M059J (cell line): ENCODE data around the gene TAF12. TPM values are rescaled to one million over a fixed set of nuclear protein-coding genes. Genes with fewer than 3 reads are reported as not detected.
"Not testable (repeated sequence)": the region's sequence is repeated elsewhere in the genome, so short reads cannot be mapped to it uniquely, and the experiment has no call there.

Experiments
- DNase-seq: peaks from one replicate; pipeline ENCODE4 v3.0.0-alpha.2; 2012; ENCODE audit warnings: low read depth
- total RNA-seq: library from RNA; depleted of rRNA; stranded (reverse); fragments of >200 nt; shearing (Covaris generic); gene quantifications from 2 replicates; pipeline ENCODE4 v1.2.3, GENCODE V29; 2014; rRNA removed

The TAF12 gene, protein sequence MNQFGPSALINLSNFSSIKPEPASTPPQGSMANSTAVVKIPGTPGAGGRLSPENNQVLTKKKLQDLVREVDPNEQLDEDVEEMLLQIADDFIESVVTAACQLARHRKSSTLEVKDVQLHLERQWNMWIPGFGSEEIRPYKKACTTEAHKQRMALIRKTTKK
- 41.4 and 49.3 TPM in 2 replicates for total RNA-seq

GRCh38 chr1:28642847-28643635, at the start of gene TAF12:
TSS of gene TAF12 (minus strand) at chr1:28643067. CDS start at chr1:28622081, 20,986 bp downstream.
- DNase-seq = peak; percentile 95

DNA sequence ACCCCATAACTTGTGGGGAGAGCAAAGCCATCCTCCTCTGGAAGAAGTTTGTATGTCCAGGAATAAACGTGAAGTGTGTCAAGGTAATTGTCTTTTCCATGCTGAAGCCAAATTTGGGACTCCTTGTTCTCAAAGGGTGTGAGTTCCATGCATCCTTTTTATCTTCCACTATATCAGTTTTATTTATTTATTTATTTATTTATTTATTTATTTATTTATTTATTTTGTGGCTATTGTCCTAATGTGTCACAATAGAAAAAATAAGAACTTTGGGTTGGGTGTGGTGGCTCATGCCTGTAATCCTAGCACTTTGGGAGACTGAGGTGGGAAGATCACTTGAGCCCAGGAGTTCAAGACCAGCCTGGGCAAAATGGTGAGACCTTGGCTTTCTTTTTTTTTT, 48.8 kb upstream of the TAF12 start:
- not testable (repeated sequence) for DNase-seq

- DNase-seq = no peak
Measured at GRCh38 chr1:28684937-28685336, 42.1 kb upstream of the TAF12 start.

- peak; percentile 20 for DNase-seq
Measured at GRCh38 chr1:28682840-28683239, 40.0 kb upstream of the TAF12 start.

- DNase-seq = no peak
Measured at GRCh38 chr1:28680151-28680550, 37.3 kb upstream of the TAF12 start.

- DNase-seq = no peak
Measured at GRCh38 chr1:28675924-28676257, 33.0 kb upstream of the TAF12 start.

DNA sequence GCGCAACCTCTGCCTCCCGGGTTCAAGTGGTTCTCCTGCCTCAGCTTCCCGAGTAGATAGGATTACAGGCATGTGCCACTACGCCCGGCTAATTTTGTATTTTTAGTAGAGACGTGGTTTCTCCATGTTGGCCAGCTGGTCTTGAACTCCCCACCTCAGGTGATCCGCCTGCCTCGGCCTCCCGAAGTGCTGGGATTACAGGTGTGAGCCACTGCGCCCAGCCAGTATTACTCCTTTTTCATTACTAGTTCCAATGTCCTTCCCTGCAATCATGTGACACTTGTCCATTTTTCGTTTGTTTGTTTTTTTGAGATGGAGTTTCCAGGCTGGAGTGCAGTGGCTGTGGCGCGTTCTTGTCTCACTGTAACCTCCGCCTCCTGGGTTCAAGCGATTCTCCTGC, 30.1 kb upstream of the TAF12 start:
- not testable (repeated sequence) for DNase-seq

- no peak for DNase-seq
Measured at GRCh38 chr1:28671254-28671780, 28.4 kb upstream of the TAF12 start.

GRCh38 chr1:28668956-28669723, 26.3 kb upstream of the TAF12 start:
- DNase-seq = peak; percentile 41

DNA sequence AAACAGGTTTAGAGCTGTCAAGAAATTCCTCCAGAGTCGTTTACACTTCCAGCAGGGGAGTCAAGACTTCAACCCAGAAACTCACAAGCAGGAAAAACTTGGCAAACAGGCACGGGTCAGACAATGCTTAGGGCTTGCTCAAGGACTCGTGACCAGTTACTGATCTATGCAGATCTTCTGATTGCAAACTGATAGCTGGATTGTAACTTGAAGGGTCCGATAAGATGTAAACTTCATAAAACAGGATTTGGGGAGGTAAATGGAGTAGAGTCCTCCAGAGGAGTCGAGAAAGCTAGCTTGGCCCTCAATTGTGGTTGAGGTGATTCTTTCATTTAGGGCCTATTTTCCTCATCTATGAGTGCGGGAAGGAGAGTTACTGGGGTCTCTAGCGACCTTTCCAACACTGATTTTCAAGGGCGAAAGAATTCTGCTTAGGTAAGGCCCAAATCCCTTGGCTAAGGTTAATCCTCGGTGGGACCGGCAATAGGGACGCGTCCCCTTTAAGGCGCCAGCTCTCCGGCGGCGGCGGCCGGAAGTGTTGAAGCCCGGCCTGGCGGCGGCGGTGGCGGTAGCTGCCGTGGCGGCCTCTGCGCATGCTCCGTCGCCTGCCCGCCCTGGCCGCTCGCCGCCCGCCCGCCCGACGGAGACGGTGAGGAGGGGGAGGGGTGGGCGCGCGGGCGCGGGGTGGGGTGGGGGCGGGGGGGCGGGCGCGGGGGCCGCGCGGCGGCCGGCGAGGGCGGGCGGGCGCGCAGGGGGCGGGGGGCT, 25.5 kb upstream of the TAF12 start, which contains the start of gene GMEB1:
Gene GMEB1, plus strand, starts transcription at position 594 of the 765 bp plus-strand sequence. CDS start 14,829 bp downstream, outside the sequence.
- DNase-seq = peak; percentile 87

- DNase-seq = no peak
Measured at GRCh38 chr1:28666806-28667205, 23.9 kb upstream of the TAF12 start.

- no peak for DNase-seq
Measured at GRCh38 chr1:28663871-28664470, 21.1 kb upstream of the TAF12 start.

- DNase-seq = no peak
Measured at GRCh38 chr1:28656335-28656734, 13.5 kb upstream of the TAF12 start.

DNA sequence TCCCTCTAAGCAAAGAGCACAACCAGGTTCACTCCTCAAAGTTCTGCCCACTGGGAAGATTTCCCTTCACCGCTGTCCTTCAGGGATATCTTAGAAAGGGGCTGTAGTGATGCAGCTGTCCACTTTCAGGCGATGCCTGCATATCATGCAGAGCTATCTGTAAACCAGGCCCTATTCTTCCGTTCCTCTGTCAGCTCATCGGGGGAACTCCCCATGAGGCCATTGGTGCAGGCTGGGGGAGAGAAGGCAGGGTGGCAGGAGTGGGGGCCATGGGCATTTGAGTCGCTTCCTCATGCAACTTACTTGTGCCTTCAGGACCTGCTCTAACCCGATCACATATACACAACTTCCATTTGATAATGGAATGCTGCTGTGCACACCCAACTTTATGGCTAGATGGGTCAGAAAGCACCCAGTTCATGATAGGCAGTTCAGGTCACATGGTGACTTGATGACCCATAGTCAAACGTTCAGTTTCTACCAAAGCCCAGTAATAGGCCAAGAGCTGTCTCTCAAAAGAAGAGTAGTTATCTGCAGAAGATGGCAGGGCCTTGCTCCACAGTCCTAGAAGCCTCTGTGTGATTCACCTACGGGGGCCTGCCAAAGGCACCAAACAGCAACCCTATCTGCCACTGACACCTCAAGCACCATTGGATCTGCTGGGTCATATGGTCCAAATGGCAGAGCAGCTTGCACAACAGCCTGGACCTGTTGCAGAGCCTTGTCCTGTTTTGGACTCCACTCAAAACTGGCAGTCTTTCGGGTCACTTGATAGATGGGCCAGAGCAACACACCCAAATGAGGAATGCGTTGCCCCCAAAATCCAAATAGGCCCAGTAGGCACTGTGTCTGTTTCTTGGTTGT, 12.8 kb upstream of the TAF12 start:
- DNase-seq = not testable (repeated sequence)

DNA sequence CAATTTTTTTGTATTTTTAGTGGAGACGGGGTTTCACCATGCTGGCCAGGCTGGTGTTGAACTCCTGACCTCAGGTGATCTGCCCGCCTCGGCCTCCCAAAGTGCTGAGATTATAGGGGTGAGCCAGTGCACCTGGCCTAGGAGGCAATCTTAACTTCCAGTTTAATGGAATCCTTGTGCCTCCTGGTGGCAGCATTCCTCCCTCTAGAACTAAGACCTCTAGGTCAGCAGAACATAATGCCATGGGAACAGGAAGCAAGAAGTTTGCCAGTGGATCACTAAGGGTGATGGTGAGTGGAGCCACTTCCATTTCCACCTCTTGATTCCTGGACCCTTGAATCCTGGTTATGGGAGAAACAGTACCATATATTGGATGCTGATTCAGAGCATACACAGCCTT, 11.0 kb upstream of the TAF12 start:
- DNase-seq = peak; percentile 63

GRCh38 chr1:28653063-28653462, 10.2 kb upstream of the TAF12 start:
- DNase-seq = not testable (repeated sequence)

- DNase-seq = peak; percentile 99
Measured at GRCh38 chr1:28648474-28649198, 5.8 kb upstream of the TAF12 start, which contains the start of gene RNU11. TSS of gene RNU11 (plus strand) at chr1:28648600.

DNA sequence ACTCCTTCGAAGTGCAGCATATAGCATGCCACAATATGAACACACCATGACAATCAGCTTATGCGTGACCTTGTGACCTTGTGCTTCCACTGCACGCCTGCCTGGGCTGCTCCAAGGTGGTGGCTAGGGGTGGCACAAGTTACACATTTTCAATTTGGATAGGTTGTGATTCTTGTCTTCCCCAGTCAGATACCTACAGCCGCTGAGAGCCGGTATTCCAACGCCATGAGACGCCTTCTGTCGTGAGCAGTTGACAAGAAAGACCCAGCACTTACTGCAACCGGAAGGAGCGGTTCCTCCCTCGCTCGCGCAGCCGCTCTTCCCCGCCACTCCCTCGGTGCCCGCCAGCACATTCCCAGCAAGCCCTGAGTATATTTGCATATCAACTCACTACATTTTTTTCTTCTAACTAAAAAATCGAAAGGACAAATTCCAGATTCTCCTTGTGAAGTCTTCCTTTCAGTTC, 5.2 kb upstream of the TAF12 start:
- peak; percentile 92 for DNase-seq

- no peak for DNase-seq
Measured at GRCh38 chr1:28646040-28646439, 3.2 kb upstream of the TAF12 start.
